ENCODE measurements around the gene SPAG5.

The SPAG5 gene

GRCh38 chr17:28635506-28635905, 36.7 kb upstream of the SPAG5 start:
- Histone ChIP-seq H3F3A (ENCODE audit: control insufficient read depth, insufficient read depth) (no peaks in the 10 kb centered on the region), H3K27me3 (ENCODE audit: control insufficient read depth, low read length) (no peaks in the 10 kb centered on the region), H3K4me3 (ENCODE audit: low read length) (no peak overlapping the region)

GRCh38 chr17:28634206-28634865, 35.5 kb upstream of the SPAG5 start:
- Histone ChIP-seq H3K4me3 (ENCODE audit: low read length) (no peak overlapping the region), H3K27me3 (ENCODE audit: control insufficient read depth, low read length) (no peaks in the 10 kb centered on the region), H3K4me1 (ENCODE audit: control insufficient read depth, low read length) (no peaks in the 10 kb centered on the region), H3K79me2 (ENCODE audit: control insufficient read depth, low read length) (peaks cover 58% of the 10 kb centered on the region), H3K9me2 (replicated peaks; ENCODE audit: control insufficient read depth, low read length) (no peaks in the 10 kb centered on the region), H3K36me3 (ENCODE audit: control insufficient read depth, low read length) (peaks cover 96% of the 10 kb centered on the region), H3F3A (ENCODE audit: control insufficient read depth, insufficient read depth) (no peaks in the 10 kb centered on the region), H3K9me3 (ENCODE audit: control insufficient read depth, insufficient read depth, low read length) (no peaks in the 10 kb centered on the region), H3K27ac (ENCODE audit: low read depth, low read length) (no peak overlapping the region), H4K20me1 (ENCODE audit: control insufficient read depth, insufficient read depth, low read depth, low read length) (no peaks in the 10 kb centered on the region; the same call in 1 of the 2 replicates), H3K4me2 (ENCODE audit: low read length) (no peak overlapping the region)
- TF ChIP-seq, protein P1, sequence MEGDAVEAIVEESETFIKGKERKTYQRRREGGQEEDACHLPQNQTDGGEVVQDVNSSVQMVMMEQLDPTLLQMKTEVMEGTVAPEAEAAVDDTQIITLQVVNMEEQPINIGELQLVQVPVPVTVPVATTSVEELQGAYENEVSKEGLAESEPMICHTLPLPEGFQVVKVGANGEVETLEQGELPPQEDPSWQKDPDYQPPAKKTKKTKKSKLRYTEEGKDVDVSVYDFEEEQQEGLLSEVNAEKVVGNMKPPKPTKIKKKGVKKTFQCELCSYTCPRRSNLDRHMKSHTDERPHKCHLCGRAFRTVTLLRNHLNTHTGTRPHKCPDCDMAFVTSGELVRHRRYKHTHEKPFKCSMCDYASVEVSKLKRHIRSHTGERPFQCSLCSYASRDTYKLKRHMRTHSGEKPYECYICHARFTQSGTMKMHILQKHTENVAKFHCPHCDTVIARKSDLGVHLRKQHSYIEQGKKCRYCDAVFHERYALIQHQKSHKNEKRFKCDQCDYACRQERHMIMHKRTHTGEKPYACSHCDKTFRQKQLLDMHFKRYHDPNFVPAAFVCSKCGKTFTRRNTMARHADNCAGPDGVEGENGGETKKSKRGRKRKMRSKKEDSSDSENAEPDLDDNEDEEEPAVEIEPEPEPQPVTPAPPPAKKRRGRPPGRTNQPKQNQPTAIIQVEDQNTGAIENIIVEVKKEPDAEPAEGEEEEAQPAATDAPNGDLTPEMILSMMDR (IDR thresholded peaks at IDR 0.05; ENCODE audit: low read depth, low read length, poor library complexity, severe bottlenecking), result no peak
- no peak for TF ChIP-seq EZH2phosphoT487 (IDR thresholded peaks at IDR 0.05; ENCODE audit: borderline replicate concordance, low read length)

More at GRCh38 chr17:28635506-28635905, 36.7 kb upstream of the SPAG5 start:
- H3K4me2 ChIP-seq (ENCODE audit: low read length), result no peak overlapping the region
- H3K4me1 ChIP-seq (ENCODE audit: control insufficient read depth, low read length), result no peaks in the 10 kb centered on the region
- H3K27ac ChIP-seq (ENCODE audit: low read depth, low read length), result no peak overlapping the region
- no peaks in the 10 kb centered on the region for H3K9me2 ChIP-seq (replicated peaks; ENCODE audit: control insufficient read depth, low read length)
- no peak for TF ChIP-seq EZH2phosphoT487 (IDR thresholded peaks at IDR 0.05; ENCODE audit: borderline replicate concordance, low read length)
- TF ChIP-seq, protein P1 (IDR thresholded peaks at IDR 0.05; ENCODE audit: low read depth, low read length, poor library complexity, severe bottlenecking), result no peak
- peaks cover 1% of the 10 kb centered on the region for H4K20me1 ChIP-seq (ENCODE audit: control insufficient read depth, insufficient read depth, low read depth, low read length)
- H3K79me2 ChIP-seq (ENCODE audit: control insufficient read depth, low read length), result peaks cover 65% of the 10 kb centered on the region
- H3K36me3 ChIP-seq (ENCODE audit: control insufficient read depth, low read length), result peaks cover 96% of the 10 kb centered on the region
- no peaks in the 10 kb centered on the region for H3K9me3 ChIP-seq (ENCODE audit: control insufficient read depth, insufficient read depth, low read length)

GRCh38 chr17:28626818-28627217, 28.0 kb upstream of the SPAG5 start:
- Histone ChIP-seq H3K4me1 (ENCODE audit: control insufficient read depth, low read length) (no peaks in the 10 kb centered on the region), H3K36me3 (ENCODE audit: control insufficient read depth, low read length) (peaks cover 79% of the 10 kb centered on the region), H3K9me2 (replicated peaks; ENCODE audit: control insufficient read depth, low read length) (no peaks in the 10 kb centered on the region)

More at GRCh38 chr17:28626818-28627217, 28.0 kb upstream of the SPAG5 start:
- Histone ChIP-seq H3K27ac (ENCODE audit: low read depth, low read length) (no peak overlapping the region), H3K4me2 (ENCODE audit: low read length) (no peak overlapping the region), H3K9me3 (ENCODE audit: control insufficient read depth, insufficient read depth, low read length) (no peaks in the 10 kb centered on the region), H3K79me2 (ENCODE audit: control insufficient read depth, low read length) (no peaks in the 10 kb centered on the region), H3K4me3 (ENCODE audit: low read length) (no peak overlapping the region), H3F3A (ENCODE audit: control insufficient read depth, insufficient read depth) (no peaks in the 10 kb centered on the region), H4K20me1 (ENCODE audit: control insufficient read depth, insufficient read depth, low read depth, low read length) (no peaks in the 10 kb centered on the region; the same call in 1 of the 2 replicates), H3K27me3 (ENCODE audit: control insufficient read depth, low read length) (no peaks in the 10 kb centered on the region)
- TF ChIP-seq, protein P1 (IDR thresholded peaks at IDR 0.05; ENCODE audit: low read depth, low read length, poor library complexity, severe bottlenecking), result no peak
- TF ChIP-seq EZH2phosphoT487 (IDR thresholded peaks at IDR 0.05; ENCODE audit: borderline replicate concordance, low read length), result no peak

Measured in DOHH2 (cell line).